ENCODE measurements around the gene TWNK. TPM values are rescaled to one million over a fixed set of nuclear protein-coding genes. Genes with fewer than 3 reads are reported as not detected.
"Not testable (repeated sequence)": the region's sequence is repeated elsewhere in the genome, so short reads cannot be mapped to it uniquely, and the experiment has no call there.

Gene TWNK
- total RNA-seq, 1 donor from 2014 or later, result 7.7 TPM

- DNase-seq, result peak; percentile 80
Measured at GRCh38 chr10:101031796-101032636, 44.7 kb downstream of the TWNK start.

- peak; percentile 94 for DNase-seq
Measured at GRCh38 chr10:101032637-101033224, 45.4 kb downstream of the TWNK start.

DNA sequence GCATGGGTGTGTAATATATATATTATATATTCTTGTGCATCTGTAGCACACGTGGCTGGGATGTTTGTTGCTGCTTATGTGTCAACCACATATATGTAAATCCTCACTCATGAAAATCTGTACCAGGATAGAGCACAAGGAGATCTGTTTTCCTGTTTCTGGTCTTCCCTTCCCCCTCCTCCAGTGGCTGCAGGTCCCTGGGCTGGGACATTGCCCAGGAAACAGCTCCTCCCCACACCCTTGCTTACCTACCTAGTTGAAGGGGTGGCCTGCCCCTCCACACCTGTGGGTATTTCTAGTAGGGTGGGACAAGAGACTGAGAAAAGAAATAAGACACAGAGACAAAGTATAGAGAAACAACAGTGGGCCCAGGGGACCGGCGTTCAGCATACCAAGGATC is 45.9 kb downstream of the TWNK start:
- DNase-seq, result no peak

DNA sequence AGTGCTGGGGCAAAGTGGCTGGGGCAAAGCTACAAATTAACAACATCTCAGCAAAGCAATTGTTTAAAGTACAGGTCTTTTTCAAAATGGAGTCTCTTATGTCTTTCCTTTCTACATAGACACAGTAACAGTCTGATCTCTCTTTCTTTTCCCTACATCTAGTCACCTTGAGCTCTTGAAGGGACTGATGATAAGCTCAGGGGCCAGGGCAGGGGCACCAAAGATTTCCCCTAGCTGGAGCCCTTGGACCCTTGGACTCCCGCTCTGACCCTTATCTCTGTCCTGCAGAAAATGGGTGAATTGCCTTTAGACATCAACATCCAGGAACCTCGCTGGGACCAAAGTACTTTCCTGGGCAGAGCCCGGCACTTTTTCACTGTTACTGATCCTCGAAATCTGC is 47.1 kb downstream of the TWNK start:
- DNase-seq, result not testable (repeated sequence)

- no peak for DNase-seq
Measured at GRCh38 chr10:101035314-101035713, 48.0 kb downstream of the TWNK start.

- no peak for DNase-seq
Measured at GRCh38 chr10:101035916-101036702, 48.8 kb downstream of the TWNK start.

- no peak for DNase-seq
Measured at GRCh38 chr10:101036726-101037125, 49.4 kb downstream of the TWNK start.

GRCh38 chr10:101038484-101038883 is 51.1 kb downstream of the TWNK start:
- no peak for DNase-seq

DNA sequence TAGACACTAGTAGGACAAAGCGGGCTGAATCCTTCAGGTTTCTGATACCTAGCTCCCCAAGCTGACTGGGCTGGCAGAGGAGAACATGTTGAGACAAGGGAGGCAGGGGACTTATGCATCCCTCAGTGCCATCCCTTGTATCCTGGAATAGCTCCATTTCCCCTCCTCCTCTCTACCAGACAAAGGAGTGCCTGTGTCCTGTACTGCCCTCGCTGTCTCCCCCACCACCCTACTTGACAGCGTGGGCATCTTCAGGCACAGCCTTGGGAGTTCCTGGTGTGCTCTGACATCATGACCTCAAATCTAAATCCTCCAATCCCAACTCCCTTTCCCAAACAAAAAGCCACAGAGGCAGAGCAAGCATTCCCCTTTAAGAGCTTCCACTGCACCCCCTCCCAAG is 52.7 kb downstream of the TWNK start:
- no peak for DNase-seq

DNA sequence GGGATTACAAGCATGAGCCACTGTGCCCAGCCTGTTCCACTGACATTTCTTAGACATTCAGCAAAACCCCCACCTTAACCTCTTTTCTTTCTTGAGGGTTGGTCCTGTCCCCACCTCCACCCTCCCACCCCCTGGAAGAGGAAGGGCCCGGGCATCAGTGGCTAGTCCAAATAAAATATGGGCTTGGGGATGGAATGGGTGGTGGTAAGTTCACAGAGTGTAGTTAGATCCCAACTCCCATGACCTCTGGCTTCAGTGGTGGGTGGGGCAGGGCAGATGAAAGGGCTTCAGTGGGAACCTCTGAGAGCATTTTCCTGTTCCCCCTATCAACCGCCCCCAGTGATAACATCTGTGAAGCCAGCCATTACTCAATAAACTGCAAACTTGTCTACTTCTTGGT is 53.5 kb downstream of the TWNK start:
- no peak for DNase-seq

- DNase-seq, result peak; percentile 90
Measured at GRCh38 chr10:101041252-101041761, 54.0 kb downstream of the TWNK start.

GRCh38 chr10:101042118-101042517 is 54.8 kb downstream of the TWNK start:
- DNase-seq, result no peak

DNA sequence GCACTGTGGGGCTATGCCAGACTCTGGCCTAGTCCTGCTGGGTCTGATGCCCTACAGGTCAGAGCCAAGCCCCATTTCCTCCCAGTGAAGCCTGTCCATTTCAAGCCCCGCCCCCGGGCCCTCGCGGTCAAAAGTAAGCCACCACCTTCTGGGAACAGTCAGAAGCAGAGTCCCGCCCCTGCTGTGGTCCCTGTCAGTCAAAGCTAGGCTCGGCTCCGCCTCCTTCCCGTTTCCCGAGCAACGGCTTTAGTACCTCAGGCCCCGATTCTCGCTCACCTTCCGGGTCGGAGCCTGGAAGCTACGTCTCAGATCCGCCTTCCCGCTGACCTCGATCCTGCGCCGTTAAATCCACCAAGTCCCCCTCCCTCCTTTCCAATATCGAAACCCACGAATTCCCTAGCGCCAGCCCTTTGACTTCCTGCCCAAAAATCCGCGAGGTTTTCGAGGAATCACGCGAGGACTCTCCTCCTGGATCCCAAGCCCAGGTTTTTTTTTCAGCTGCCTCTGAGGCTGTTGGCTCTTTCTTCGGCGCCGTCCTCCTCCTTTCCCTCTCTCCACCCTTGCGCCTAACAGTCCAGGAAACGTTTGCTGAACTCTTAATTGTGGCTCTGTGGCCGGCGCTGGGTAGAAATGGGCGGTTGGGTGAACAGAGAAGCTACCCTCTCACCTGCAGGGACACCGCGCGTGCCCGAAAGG is 55.5 kb downstream of the TWNK start:
- peak; percentile 98 for DNase-seq

DNA sequence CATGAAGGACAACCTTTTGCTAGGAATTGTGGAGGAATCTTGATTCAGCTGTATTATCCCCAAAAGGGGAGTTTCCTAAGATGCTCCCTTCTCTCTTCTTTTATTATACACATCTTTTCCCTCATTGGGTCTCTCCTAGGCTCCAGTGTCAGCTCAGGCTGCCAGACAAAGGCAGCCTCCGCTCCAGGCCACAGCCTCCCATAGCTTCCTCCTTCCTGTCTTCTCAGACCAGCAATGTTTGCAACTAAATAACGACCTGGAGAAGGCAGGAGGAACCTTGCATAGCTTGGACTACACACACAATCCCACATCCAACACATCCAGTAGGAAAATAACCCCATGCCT is 56.0 kb downstream of the TWNK start:
- DNase-seq, result no peak

Other genes with a start within 250 kb of the TWNK start
- 0.14 and 0.51 TPM in 2 replicates for gene PAX2, start 242.0 kb upstream of the TWNK start, total RNA-seq
- 33.6 and 35.2 TPM in 2 replicates for gene SLF2, start 74.6 kb upstream of the TWNK start, total RNA-seq
- gene SEMA4G, start 18.0 kb upstream of the TWNK start, total RNA-seq, result 1.9 and 2.6 TPM in 2 replicates
- gene MRPL43, start within 50 bp of the TWNK start, total RNA-seq, result 50.4 and 50.6 TPM in 2 replicates
- 43.6 and 57.8 TPM in 2 replicates for gene LZTS2, start 12.3 kb downstream of the TWNK start, total RNA-seq
- 0.34 and 0.88 TPM in 2 replicates for gene PDZD7, start 43.6 kb downstream of the TWNK start, total RNA-seq
- 64.4 and 68.9 TPM in 2 replicates for gene SFXN3, start 43.7 kb downstream of the TWNK start, total RNA-seq
- 0.17 and 0.51 TPM in 2 replicates for gene KAZALD1, start 74.4 kb downstream of the TWNK start, total RNA-seq
- gene TLX1, start 143.8 kb downstream of the TWNK start, total RNA-seq, result not detected in 2 replicates
- gene LBX1, start 241.9 kb downstream of the TWNK start, total RNA-seq, result not detected in 2 replicates